ENCODE data around the gene CLOCK.

DNA sequence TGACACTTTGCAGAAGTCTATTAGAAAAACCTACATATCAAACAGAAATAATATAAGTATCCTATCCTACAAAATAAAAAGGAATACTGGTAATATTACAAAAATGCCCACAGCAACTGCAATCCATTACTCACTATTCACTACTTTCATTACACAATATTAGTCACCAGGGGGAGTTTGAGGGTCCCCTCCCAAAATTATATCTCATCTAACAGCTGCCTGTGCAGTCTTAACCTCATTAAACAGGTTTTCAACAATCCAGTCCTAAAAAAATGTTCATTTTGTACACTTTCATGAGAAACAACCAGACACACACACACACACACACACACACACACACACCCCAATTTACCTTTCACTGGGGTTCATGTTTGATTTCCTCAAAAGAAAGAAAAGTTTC lies 2.9 kb downstream of the CLOCK start:
- TF ChIP-seq TAF1 (IDR thresholded peaks at IDR 0.05; ENCODE audit: borderline replicate concordance, insufficient read depth, low read length), result no peak
- TF ChIP-seq, protein P1, sequence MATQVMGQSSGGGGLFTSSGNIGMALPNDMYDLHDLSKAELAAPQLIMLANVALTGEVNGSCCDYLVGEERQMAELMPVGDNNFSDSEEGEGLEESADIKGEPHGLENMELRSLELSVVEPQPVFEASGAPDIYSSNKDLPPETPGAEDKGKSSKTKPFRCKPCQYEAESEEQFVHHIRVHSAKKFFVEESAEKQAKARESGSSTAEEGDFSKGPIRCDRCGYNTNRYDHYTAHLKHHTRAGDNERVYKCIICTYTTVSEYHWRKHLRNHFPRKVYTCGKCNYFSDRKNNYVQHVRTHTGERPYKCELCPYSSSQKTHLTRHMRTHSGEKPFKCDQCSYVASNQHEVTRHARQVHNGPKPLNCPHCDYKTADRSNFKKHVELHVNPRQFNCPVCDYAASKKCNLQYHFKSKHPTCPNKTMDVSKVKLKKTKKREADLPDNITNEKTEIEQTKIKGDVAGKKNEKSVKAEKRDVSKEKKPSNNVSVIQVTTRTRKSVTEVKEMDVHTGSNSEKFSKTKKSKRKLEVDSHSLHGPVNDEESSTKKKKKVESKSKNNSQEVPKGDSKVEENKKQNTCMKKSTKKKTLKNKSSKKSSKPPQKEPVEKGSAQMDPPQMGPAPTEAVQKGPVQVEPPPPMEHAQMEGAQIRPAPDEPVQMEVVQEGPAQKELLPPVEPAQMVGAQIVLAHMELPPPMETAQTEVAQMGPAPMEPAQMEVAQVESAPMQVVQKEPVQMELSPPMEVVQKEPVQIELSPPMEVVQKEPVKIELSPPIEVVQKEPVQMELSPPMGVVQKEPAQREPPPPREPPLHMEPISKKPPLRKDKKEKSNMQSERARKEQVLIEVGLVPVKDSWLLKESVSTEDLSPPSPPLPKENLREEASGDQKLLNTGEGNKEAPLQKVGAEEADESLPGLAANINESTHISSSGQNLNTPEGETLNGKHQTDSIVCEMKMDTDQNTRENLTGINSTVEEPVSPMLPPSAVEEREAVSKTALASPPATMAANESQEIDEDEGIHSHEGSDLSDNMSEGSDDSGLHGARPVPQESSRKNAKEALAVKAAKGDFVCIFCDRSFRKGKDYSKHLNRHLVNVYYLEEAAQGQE (IDR thresholded peaks at IDR 0.05; ENCODE audit: insufficient read depth in 1 of 2, low read depth in 2 of 2, low read length in 2 of 2), result no peak

All from PFSK-1 (cell line).